Measurements from ENCODE around the gene BRCA2.

BRCA2 gene

GRCh38 chr13:32428581-32429432 is 113.5 kb downstream of the BRCA2 start:
- DNase-seq, result no peak

GRCh38 chr13:32429433-32429909 is 114.2 kb downstream of the BRCA2 start:
- DNase-seq, result no peak

- no peak for DNase-seq
Observed at GRCh38 chr13:32430018-32430747, 114.9 kb downstream of the BRCA2 start.

- no peak for DNase-seq
Observed at GRCh38 chr13:32431361-32431760, 116.1 kb downstream of the BRCA2 start.

- DNase-seq, result no peak
Observed at GRCh38 chr13:32432856-32433255, 117.5 kb downstream of the BRCA2 start.

GRCh38 chr13:32438871-32439270 is 123.6 kb downstream of the BRCA2 start:
- DNase-seq, result no peak

- no peak for DNase-seq
Observed at GRCh38 chr13:32443111-32443510, 127.8 kb downstream of the BRCA2 start.

GRCh38 chr13:32445461-32445860 is 130.2 kb downstream of the BRCA2 start:
- no peak for DNase-seq

GRCh38 chr13:32446220-32446619 is 130.9 kb downstream of the BRCA2 start:
- DNase-seq, result no peak

GRCh38 chr13:32446773-32447465 is 131.6 kb downstream of the BRCA2 start:
- no peak for DNase-seq

GRCh38 chr13:32447894-32448623 is 132.8 kb downstream of the BRCA2 start:
- DNase-seq, result no peak

- no peak for DNase-seq
Observed at GRCh38 chr13:32448972-32449371, 133.7 kb downstream of the BRCA2 start.
